Measurements from ENCODE around the gene LDHB.

Gene LDHB

GRCh38 chr12:21634245-21634644 lies 23.4 kb downstream of the LDHB start:
- H3K36me3 ChIP-seq = peaks cover 64% of the 10 kb centered on the region

DNA sequence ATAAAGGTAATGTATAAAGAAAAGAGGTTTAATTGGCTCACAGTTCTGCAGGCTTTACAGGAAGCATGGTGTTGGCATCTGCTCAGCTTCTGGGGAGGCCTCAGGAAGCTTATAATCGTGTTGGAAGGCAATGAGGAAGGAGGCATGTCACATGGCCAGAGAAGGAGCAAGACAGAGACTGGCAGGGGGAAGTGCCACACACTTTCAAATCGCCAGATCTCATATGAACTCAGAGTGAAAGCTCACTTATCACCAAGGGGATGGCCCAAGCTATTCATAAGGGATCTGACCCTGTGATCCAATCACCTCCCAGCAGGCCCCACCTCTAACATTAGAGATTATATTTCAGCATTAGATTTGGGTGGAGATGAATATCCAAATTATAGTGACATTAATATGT lies 26.3 kb downstream of the LDHB start:
- no peak overlapping the region for H3K27ac ChIP-seq
- DNase-seq = no peak
- H3K4me3 ChIP-seq (ENCODE audit: low read depth, low read length) = no peak overlapping the region
- H3K36me3 ChIP-seq = peaks cover 37% of the 10 kb centered on the region
- TF ChIP-seq, protein P1, sequence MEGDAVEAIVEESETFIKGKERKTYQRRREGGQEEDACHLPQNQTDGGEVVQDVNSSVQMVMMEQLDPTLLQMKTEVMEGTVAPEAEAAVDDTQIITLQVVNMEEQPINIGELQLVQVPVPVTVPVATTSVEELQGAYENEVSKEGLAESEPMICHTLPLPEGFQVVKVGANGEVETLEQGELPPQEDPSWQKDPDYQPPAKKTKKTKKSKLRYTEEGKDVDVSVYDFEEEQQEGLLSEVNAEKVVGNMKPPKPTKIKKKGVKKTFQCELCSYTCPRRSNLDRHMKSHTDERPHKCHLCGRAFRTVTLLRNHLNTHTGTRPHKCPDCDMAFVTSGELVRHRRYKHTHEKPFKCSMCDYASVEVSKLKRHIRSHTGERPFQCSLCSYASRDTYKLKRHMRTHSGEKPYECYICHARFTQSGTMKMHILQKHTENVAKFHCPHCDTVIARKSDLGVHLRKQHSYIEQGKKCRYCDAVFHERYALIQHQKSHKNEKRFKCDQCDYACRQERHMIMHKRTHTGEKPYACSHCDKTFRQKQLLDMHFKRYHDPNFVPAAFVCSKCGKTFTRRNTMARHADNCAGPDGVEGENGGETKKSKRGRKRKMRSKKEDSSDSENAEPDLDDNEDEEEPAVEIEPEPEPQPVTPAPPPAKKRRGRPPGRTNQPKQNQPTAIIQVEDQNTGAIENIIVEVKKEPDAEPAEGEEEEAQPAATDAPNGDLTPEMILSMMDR (IDR thresholded peaks at IDR 0.05; ENCODE audit: low read depth, low read length) = no peak
- no peaks in the 10 kb centered on the region for H3K9me3 ChIP-seq (ENCODE audit: severe bottlenecking)
- no peaks in the 10 kb centered on the region for H3K27me3 ChIP-seq (ENCODE audit: insufficient read depth, low read depth, severe bottlenecking)

More at GRCh38 chr12:21634245-21634644, 23.4 kb downstream of the LDHB start:
- no peak for DNase-seq
- H3K27me3 ChIP-seq (ENCODE audit: insufficient read depth, low read depth, severe bottlenecking) = no peaks in the 10 kb centered on the region
- no peaks in the 10 kb centered on the region for H3K9me3 ChIP-seq (ENCODE audit: severe bottlenecking)
- no peak overlapping the region for H3K4me3 ChIP-seq (ENCODE audit: low read depth, low read length)
- TF ChIP-seq, protein P1 (IDR thresholded peaks at IDR 0.05; ENCODE audit: low read depth, low read length) = no peak
- no peak overlapping the region for H3K27ac ChIP-seq

GRCh38 chr12:21627924-21628323 lies 29.7 kb downstream of the LDHB start:
- no peaks in the 10 kb centered on the region for H3K9me3 ChIP-seq (ENCODE audit: severe bottlenecking)
- no peaks in the 10 kb centered on the region for H3K27me3 ChIP-seq (ENCODE audit: insufficient read depth, low read depth, severe bottlenecking)
- no peak overlapping the region for H3K4me3 ChIP-seq (ENCODE audit: low read depth, low read length)
- peaks cover 4% of the 10 kb centered on the region for H3K36me3 ChIP-seq
- DNase-seq = no peak
- TF ChIP-seq, protein P1 (IDR thresholded peaks at IDR 0.05; ENCODE audit: low read depth, low read length) = no peak
- H3K27ac ChIP-seq = no peak overlapping the region

DNA sequence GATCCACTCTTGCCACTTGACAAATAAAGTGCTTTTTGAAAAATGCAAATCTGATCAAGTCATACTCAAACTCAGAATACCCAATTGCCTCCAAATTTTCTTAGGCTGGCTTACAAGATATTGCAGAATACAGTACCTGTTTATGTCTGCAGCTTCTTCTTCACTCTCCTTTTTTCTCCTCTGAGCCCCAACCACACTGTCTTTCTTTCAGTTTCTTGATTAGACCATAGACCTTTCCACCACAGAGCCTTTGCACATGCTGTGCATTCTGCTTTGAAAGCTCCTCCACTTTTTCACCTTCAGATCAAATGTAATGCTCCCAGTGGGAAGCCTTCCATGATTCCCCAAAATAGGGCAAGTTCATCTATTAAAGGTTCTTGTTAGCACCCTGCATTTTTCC lies 39.1 kb downstream of the LDHB start:
- no peaks in the 10 kb centered on the region for H3K36me3 ChIP-seq
- TF ChIP-seq, protein P1 (IDR thresholded peaks at IDR 0.05; ENCODE audit: low read depth, low read length) = no peak
- H3K27me3 ChIP-seq (ENCODE audit: insufficient read depth, low read depth, severe bottlenecking) = no peaks in the 10 kb centered on the region
- no peak for DNase-seq
- H3K9me3 ChIP-seq (ENCODE audit: severe bottlenecking) = no peaks in the 10 kb centered on the region
- no peak overlapping the region for H3K4me3 ChIP-seq (ENCODE audit: low read depth, low read length)
- no peak overlapping the region for H3K27ac ChIP-seq

- TF ChIP-seq, protein P1 (IDR thresholded peaks at IDR 0.05; ENCODE audit: low read depth, low read length) = no peak
- Histone ChIP-seq H3K9me3 (ENCODE audit: severe bottlenecking) (no peaks in the 10 kb centered on the region), H3K27me3 (ENCODE audit: insufficient read depth, low read depth, severe bottlenecking) (no peaks in the 10 kb centered on the region), H3K36me3 (no peaks in the 10 kb centered on the region), H3K4me3 (ENCODE audit: low read depth, low read length) (no peak overlapping the region), H3K27ac (no peak overlapping the region)
- DNase-seq = no peak
Measured at GRCh38 chr12:21617030-21617429, 40.6 kb downstream of the LDHB start.

DNA sequence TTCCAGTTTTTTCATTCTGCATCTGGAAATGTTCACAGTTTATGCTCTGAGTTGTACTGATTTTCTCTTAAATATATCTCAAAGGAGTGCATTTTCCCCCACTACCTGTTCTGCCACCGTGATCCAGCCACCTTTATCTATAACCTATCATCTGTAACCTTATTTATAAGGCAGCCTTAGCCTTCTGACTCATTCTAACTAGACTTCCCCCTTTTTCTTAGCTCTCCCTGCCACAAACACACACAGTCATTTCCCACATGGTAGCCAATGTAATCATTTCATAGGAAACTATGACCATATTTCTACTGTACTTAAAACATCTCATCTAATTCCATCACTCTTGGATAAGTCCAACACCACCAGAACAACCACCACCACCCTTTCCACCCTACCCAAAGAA lies 42.2 kb downstream of the LDHB start:
- TF ChIP-seq, protein P1 (IDR thresholded peaks at IDR 0.05; ENCODE audit: low read depth, low read length) = no peak
- H3K27me3 ChIP-seq (ENCODE audit: insufficient read depth, low read depth, severe bottlenecking) = no peaks in the 10 kb centered on the region
- H3K27ac ChIP-seq = no peak overlapping the region
- no peak overlapping the region for H3K4me3 ChIP-seq (ENCODE audit: low read depth, low read length)
- H3K36me3 ChIP-seq = no peaks in the 10 kb centered on the region
- H3K9me3 ChIP-seq (ENCODE audit: severe bottlenecking) = no peaks in the 10 kb centered on the region
- no peak for DNase-seq

Measured in WERI-Rb-1 (cell line).